Activated CD4-positive, alpha-beta T cell treated with anti-CD3 and anti-CD28 coated beads, Interleukin-2, Interleukin-6, amounts not matched to agents 100 ng/mL and 50 ng/mL, durations not matched to agents 16 hours and 8 hours (primary cell): ENCODE results near the gene JSRP1.
A peak's percentile ranks its signal among the peaks of the same experiment; 100 is the strongest.

Source experiments
- DNase-seq: peaks from one replicate; pipeline ENCODE4 v3.0.0-alpha.2; 2020

Gene JSRP1

GRCh38 chr19:2266183-2266993 is 10.2 kb upstream of the JSRP1 start:
- DNase-seq: no peak

- DNase-seq: peak; percentile 66
Measured at GRCh38 chr19:2261438-2262172, 5.4 kb upstream of the JSRP1 start.

- DNase-seq: no peak
Measured at GRCh38 chr19:2260341-2260805, 4.2 kb upstream of the JSRP1 start.

GRCh38 chr19:2259336-2259735 is 3.1 kb upstream of the JSRP1 start:
- no peak for DNase-seq

- DNase-seq: no peak
Measured at GRCh38 chr19:2255112-2255845, 938 bp downstream of the JSRP1 start.

- no peak for DNase-seq
Measured at GRCh38 chr19:2254064-2254872, 1.9 kb downstream of the JSRP1 start.

GRCh38 chr19:2253106-2254063 is 2.8 kb downstream of the JSRP1 start:
- DNase-seq: no peak

- DNase-seq: no peak
Measured at GRCh38 chr19:2252797-2253105, 3.5 kb downstream of the JSRP1 start.

- DNase-seq: no peak
Measured at GRCh38 chr19:2252055-2252796, 4.0 kb downstream of the JSRP1 start.

GRCh38 chr19:2251106-2252054 is 4.8 kb downstream of the JSRP1 start:
- DNase-seq: no peak

GRCh38 chr19:2250766-2251105 is 5.5 kb downstream of the JSRP1 start:
- DNase-seq: no peak

- DNase-seq: no peak
Measured at GRCh38 chr19:2249880-2250765, 6.1 kb downstream of the JSRP1 start.

GRCh38 chr19:2249010-2249866 is 7.0 kb downstream of the JSRP1 start, which contains the start of gene AMH:
AMH (plus strand) TSS chr19:2249323; CDS start chr19:2249333, 10 bp downstream.
- DNase-seq: no peak

- no peak for DNase-seq
Measured at GRCh38 chr19:2248136-2249009, 7.8 kb downstream of the JSRP1 start.

GRCh38 chr19:2247433-2248101 is 8.7 kb downstream of the JSRP1 start:
- DNase-seq: no peak

GRCh38 chr19:2246801-2247361 is 9.3 kb downstream of the JSRP1 start:
- no peak for DNase-seq
